HL-60/S4 (cell line): ENCODE results near the gene HTR1E.
"Not testable (repeated sequence)": the region's sequence is repeated elsewhere in the genome, so short reads cannot be mapped to it uniquely, and the experiment has no call there.

ENCODE experiments used
- in situ Hi-C: fragments of 300-500 bp; cut with MboI; formaldehyde crosslinking; loops from 2 replicates; pipeline ENCODE4 v1.14.3; 2022; ENCODE audit warnings: low sequenced_read_pairs

HTR1E gene

GRCh38 chr6:86937219-86938079, at the start of gene HTR1E:
Gene HTR1E, plus strand, starts transcription at chr6:86937528. Its CDS starts 77,807 bp downstream, at chr6:87015335.
- in situ Hi-C loops, result no loop called here

- in situ Hi-C loops, result no loop called here
Measured at GRCh38 chr6:86888301-86888700, 49.0 kb upstream of the HTR1E start.

GRCh38 chr6:86897265-86897664, 40.1 kb upstream of the HTR1E start:
- in situ Hi-C loops, result not testable (repeated sequence)

GRCh38 chr6:86913795-86914194, 23.5 kb upstream of the HTR1E start:
- in situ Hi-C loops, result no loop called here

- in situ Hi-C loops, result no loop called here
Measured at GRCh38 chr6:86916393-86916792, 20.9 kb upstream of the HTR1E start.

- in situ Hi-C loops, result not testable (repeated sequence)
Measured at GRCh38 chr6:86927138-86927537, 10.2 kb upstream of the HTR1E start.

- in situ Hi-C loops, result not testable (repeated sequence)
Measured at GRCh38 chr6:86927859-86928258, 9.5 kb upstream of the HTR1E start.

GRCh38 chr6:86934365-86934764, 3.0 kb upstream of the HTR1E start:
- in situ Hi-C loops, result no loop called here

GRCh38 chr6:86936834-86937218, 502 bp upstream of the HTR1E start:
- in situ Hi-C loops, result no loop called here

GRCh38 chr6:86938814-86939213, 1.5 kb downstream of the HTR1E start:
- in situ Hi-C loops, result no loop called here

- in situ Hi-C loops, result no loop called here
Measured at GRCh38 chr6:86941461-86941860, 4.1 kb downstream of the HTR1E start.

- in situ Hi-C loops, result no loop called here
Measured at GRCh38 chr6:86942769-86943516, 5.6 kb downstream of the HTR1E start.

GRCh38 chr6:86943819-86944407, 6.6 kb downstream of the HTR1E start:
- in situ Hi-C loops, result no loop called here

- in situ Hi-C loops, result no loop called here
Measured at GRCh38 chr6:86949771-86950170, 12.4 kb downstream of the HTR1E start.

GRCh38 chr6:86952991-86953390, 15.7 kb downstream of the HTR1E start:
- in situ Hi-C loops, result no loop called here

GRCh38 chr6:86959656-86960055, 22.3 kb downstream of the HTR1E start:
- in situ Hi-C loops, result no loop called here

GRCh38 chr6:86961455-86962200, 24.3 kb downstream of the HTR1E start:
- in situ Hi-C loops, result no loop called here

- in situ Hi-C loops, result no loop called here
Measured at GRCh38 chr6:86963352-86963751, 26.0 kb downstream of the HTR1E start.

- in situ Hi-C loops, result no loop called here
Measured at GRCh38 chr6:86964029-86964579, 26.8 kb downstream of the HTR1E start.

- in situ Hi-C loops, result no loop called here
Measured at GRCh38 chr6:86966271-86966670, 28.9 kb downstream of the HTR1E start.

- in situ Hi-C loops, result no loop called here
Measured at GRCh38 chr6:86969573-86969972, 32.2 kb downstream of the HTR1E start.
